ENCODE measurements around the gene MDGA2. TPM values are rescaled to one million over a fixed set of nuclear protein-coding genes. Genes with fewer than 3 reads are reported as not detected.

The MDGA2 gene
- total and polyA plus RNA-seq, 2 of the 4 experiments (the other 2 are of a cell fraction), result 0.02 TPM; not detected in 1

DNA sequence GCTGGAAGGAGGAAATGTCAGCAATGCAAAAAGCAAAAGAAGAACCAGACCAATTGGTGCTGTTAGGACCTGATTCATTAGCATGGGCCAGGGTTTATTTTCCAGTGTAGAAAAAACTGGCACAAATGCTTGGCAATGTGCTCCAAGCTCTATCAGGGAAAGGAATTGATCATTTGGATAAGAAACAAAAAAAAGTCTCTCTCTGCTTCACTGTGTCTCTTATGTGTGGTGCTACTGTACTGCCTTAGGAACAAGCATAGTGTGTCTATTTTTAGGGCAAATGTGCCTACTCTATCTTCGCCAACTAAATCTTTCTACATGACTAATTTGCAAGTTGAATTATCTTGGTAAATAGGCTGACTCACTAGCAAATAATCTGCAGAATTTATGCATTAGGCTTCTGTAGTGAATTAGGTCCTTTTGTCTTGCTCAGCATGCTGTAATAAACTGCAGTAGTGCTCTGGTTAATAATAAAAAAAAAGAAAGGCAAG, 236.7 kb downstream of the MDGA2 start:
- Histone ChIP-seq H4K5ac (ENCODE audit: low read depth, low read length) (no peak overlapping the region), H3K14ac (replicated peaks; ENCODE audit: low read depth, low read length) (no peak overlapping the region), H2BK15ac (ENCODE audit: low read depth, low read length) (no peak overlapping the region), H2BK5ac (ENCODE audit: low read depth, low read length, poor library complexity, severe bottlenecking) (no peak overlapping the region), H3K27me3 (ENCODE audit: control insufficient read depth, insufficient read depth, low read length) (no peaks in the 10 kb centered on the region), H3K18ac (ENCODE audit: low read depth, low read length) (no peak overlapping the region), H4K91ac (ENCODE audit: insufficient read depth, low read depth, low read length) (no peak overlapping the region), H2BK20ac (ENCODE audit: low read depth, low read length) (no peak overlapping the region), H3K79me1 (ENCODE audit: low read depth in 1 of 2, low read length in 2 of 2) (no peaks in the 10 kb centered on the region), H3K23ac (ENCODE audit: low read depth, low read length) (no peak overlapping the region), H4K20me1 (ENCODE audit: insufficient read depth, low read length) (no peaks in the 10 kb centered on the region), H3K36me3 (ENCODE audit: control insufficient read depth, insufficient read depth, low read length) (no peaks in the 10 kb centered on the region), H3K4me2 (ENCODE audit: low read depth, low read length) (no peak overlapping the region), H3K4ac (ENCODE audit: low read depth, low read length) (no peak overlapping the region), H3K9me3 (ENCODE audit: control insufficient read depth, insufficient read depth, low read length) (peaks cover 8% of the 10 kb centered on the region; the same call in 1 of the 2 replicates), H3K56ac (ENCODE audit: extremely low read depth, insufficient read depth, low read length) (no peak overlapping the region), H3K9ac (ENCODE audit: low read depth, low read length) (no peak overlapping the region), H2AFZ (replicated peaks; ENCODE audit: low read length, poor library complexity) (no peak overlapping the region), H3K4me3 (ENCODE audit: insufficient read depth, low read depth, low read length) (no peak overlapping the region), H2BK120ac (ENCODE audit: low read depth, low read length) (no peak overlapping the region), H3K9me1 (ENCODE audit: insufficient read depth, low read length) (no peaks in the 10 kb centered on the region), H2AK9ac (replicated peaks; ENCODE audit: low read depth, low read length, poor library complexity) (no peak overlapping the region), H3K27ac (ENCODE audit: insufficient read depth, low read length) (no peak overlapping the region), H2AK5ac (ENCODE audit: low read depth, low read length) (no peak overlapping the region), H3K4me1 (ENCODE audit: control insufficient read depth, insufficient read depth, low read length) (no peaks in the 10 kb centered on the region), H4K8ac (ENCODE audit: low read depth in 2 of 2, low read length in 2 of 2) (no peak overlapping the region)
- dilution Hi-C loops (cut with HindIII; ENCODE audit: low sequenced_read_pairs, unreplicated experiment), result no loop called here
- no CpG with 5 or more reads among the region's 1 CpG for WGBS, 2 experiments (ENCODE audit: extremely low coverage in 2 of 2, insufficient read length in 1 of 2)
- BruUV-seq (replicated peaks), result no TSS peak
- POLR2A ChIA-PET (ENCODE audit: unreplicated experiment), result no interaction called here
- in situ Hi-C loops (cut with MboI; ENCODE audit: low sequenced_read_pairs), result no loop called here
- no peak for ATAC-seq (ENCODE audit: low read depth)
- TF ChIP-seq NFE2L2 (IDR thresholded peaks at IDR 0.05; ENCODE audit: low read depth, low read length) (no peak), BHLHE40 (IDR thresholded peaks at IDR 0.05; ENCODE audit: low read depth, low read length) (no peak), MAFK (IDR thresholded peaks at IDR 0.05; ENCODE audit: low read depth, low read length) (no peak), RAD21 (IDR thresholded peaks at IDR 0.05; ENCODE audit: low read length) (no peak), MAZ (IDR thresholded peaks at IDR 0.05; ENCODE audit: borderline replicate concordance, low read depth, low read length) (no peak), POLR2A (IDR thresholded peaks at IDR 0.05; ENCODE audit: low read depth, low read length) (no peak), CHD1 (IDR thresholded peaks at IDR 0.05; ENCODE audit: low read depth, low read length) (no peak), FOS (IDR thresholded peaks at IDR 0.05; ENCODE audit: low read depth, low read length) (no peak), MXI1 (IDR thresholded peaks at IDR 0.05; ENCODE audit: borderline replicate concordance, low read depth, low read length) (no peak), SMC3 (IDR thresholded peaks at IDR 0.05; ENCODE audit: low read depth, low read length) (no peak), RCOR1 (IDR thresholded peaks at IDR 0.05; ENCODE audit: insufficient replicate concordance, low read length) (no peak), CEBPB (IDR thresholded peaks at IDR 0.05; ENCODE audit: low read depth, low read length) (no peak), RFX5 (IDR thresholded peaks at IDR 0.05; ENCODE audit: low read depth, low read length) (no peak)
- TF ChIP-seq, protein P1, sequence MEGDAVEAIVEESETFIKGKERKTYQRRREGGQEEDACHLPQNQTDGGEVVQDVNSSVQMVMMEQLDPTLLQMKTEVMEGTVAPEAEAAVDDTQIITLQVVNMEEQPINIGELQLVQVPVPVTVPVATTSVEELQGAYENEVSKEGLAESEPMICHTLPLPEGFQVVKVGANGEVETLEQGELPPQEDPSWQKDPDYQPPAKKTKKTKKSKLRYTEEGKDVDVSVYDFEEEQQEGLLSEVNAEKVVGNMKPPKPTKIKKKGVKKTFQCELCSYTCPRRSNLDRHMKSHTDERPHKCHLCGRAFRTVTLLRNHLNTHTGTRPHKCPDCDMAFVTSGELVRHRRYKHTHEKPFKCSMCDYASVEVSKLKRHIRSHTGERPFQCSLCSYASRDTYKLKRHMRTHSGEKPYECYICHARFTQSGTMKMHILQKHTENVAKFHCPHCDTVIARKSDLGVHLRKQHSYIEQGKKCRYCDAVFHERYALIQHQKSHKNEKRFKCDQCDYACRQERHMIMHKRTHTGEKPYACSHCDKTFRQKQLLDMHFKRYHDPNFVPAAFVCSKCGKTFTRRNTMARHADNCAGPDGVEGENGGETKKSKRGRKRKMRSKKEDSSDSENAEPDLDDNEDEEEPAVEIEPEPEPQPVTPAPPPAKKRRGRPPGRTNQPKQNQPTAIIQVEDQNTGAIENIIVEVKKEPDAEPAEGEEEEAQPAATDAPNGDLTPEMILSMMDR (conservative IDR thresholded peaks at IDR 0.05; ENCODE audit: low read depth, low read length), result no peak
- TF ChIP-seq, protein P2, sequence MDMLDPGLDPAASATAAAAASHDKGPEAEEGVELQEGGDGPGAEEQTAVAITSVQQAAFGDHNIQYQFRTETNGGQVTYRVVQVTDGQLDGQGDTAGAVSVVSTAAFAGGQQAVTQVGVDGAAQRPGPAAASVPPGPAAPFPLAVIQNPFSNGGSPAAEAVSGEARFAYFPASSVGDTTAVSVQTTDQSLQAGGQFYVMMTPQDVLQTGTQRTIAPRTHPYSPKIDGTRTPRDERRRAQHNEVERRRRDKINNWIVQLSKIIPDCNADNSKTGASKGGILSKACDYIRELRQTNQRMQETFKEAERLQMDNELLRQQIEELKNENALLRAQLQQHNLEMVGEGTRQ (IDR thresholded peaks at IDR 0.05; ENCODE audit: low read depth, low read length), result no peak
- TF ChIP-seq, protein P3, sequence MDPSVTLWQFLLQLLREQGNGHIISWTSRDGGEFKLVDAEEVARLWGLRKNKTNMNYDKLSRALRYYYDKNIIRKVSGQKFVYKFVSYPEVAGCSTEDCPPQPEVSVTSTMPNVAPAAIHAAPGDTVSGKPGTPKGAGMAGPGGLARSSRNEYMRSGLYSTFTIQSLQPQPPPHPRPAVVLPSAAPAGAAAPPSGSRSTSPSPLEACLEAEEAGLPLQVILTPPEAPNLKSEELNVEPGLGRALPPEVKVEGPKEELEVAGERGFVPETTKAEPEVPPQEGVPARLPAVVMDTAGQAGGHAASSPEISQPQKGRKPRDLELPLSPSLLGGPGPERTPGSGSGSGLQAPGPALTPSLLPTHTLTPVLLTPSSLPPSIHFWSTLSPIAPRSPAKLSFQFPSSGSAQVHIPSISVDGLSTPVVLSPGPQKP (IDR thresholded peaks at IDR 0.05; ENCODE audit: borderline replicate concordance, low read depth, low read length), result no peak
- intact Hi-C loops (cut with micrococcal nuclease), result no loop called here
- CTCF ChIA-PET, result no interaction called here
- DNase-seq, result no peak

Measured in IMR-90 (cell line).